Measurements from ENCODE around the gene EXOC6B. TPM values are rescaled to one million over a fixed set of nuclear protein-coding genes. Genes with fewer than 3 reads are reported as not detected.

The EXOC6B gene
- total RNA-seq, 2 experiments from 2014 or later, result 8.5 to 8.6 TPM

GRCh38 chr2:72827487-72827886 is 1.7 kb upstream of the EXOC6B start:
- H3K4me3 Mint-ChIP-seq, result no peak overlapping the region
- H3K27me3 Mint-ChIP-seq, result peaks cover 3% of the 10 kb centered on the region
- CTCF ChIA-PET, result interaction anchor here (1.3 kb wide), 1 partner anchor 35 kb away, joined by 4 read pairs; no protein-coding TSS in a partner anchor
- intact Hi-C loops (cut with micrococcal nuclease), result no loop called here
- H3K27ac Mint-ChIP-seq, result no peak overlapping the region
- no peaks in the 10 kb centered on the region for H3K9me3 Mint-ChIP-seq
- no peaks in the 10 kb centered on the region for H3K36me3 Mint-ChIP-seq
- POLR2A ChIA-PET, result no interaction called here
- DNase-seq, result no peak
- peaks cover 27% of the 10 kb centered on the region for H3K4me1 Mint-ChIP-seq (ENCODE audit: low read depth)

GRCh38 chr2:72826156-72826477 is 284 bp upstream of the EXOC6B start:
- Mint-ChIP-seq H3K27me3 (peaks cover 3% of the 10 kb centered on the region), H3K4me3 (peak overlapping the region; percentile 83), H3K4me1 (ENCODE audit: low read depth) (peaks cover 35% of the 10 kb centered on the region), H3K9me3 (no peaks in the 10 kb centered on the region), H3K36me3 (no peaks in the 10 kb centered on the region), H3K27ac (no peak overlapping the region)
- intact Hi-C loops (cut with micrococcal nuclease), result no loop called here
- ChIA-PET CTCF (interaction anchor here (1.3 kb wide), 1 partner anchor 36 kb away, joined by 4 read pairs; no protein-coding TSS in a partner anchor), POLR2A (no interaction called here)
- DNase-seq, result no peak

GRCh38 chr2:72824224-72824842 is 1.5 kb downstream of the EXOC6B start:
- H3K4me1 Mint-ChIP-seq (ENCODE audit: low read depth), result peaks cover 38% of the 10 kb centered on the region
- no peaks in the 10 kb centered on the region for H3K9me3 Mint-ChIP-seq
- intact Hi-C loops (cut with micrococcal nuclease), result loop anchor here (1.0 to 2.0 kb wide), 3 partner anchors 40 to 54 kb away; no protein-coding TSS in a partner anchor
- no peak overlapping the region for H3K27ac Mint-ChIP-seq
- peaks cover 3% of the 10 kb centered on the region for H3K36me3 Mint-ChIP-seq
- POLR2A ChIA-PET, result no interaction called here
- CTCF ChIA-PET, result interaction anchor here (1.7 kb wide), 1 partner anchor 35 kb away, joined by 8 read pairs; no protein-coding TSS in a partner anchor
- DNase-seq, result peak; percentile 41
- H3K4me3 Mint-ChIP-seq, result peak overlapping the region; percentile 83
- H3K27me3 Mint-ChIP-seq, result no peaks in the 10 kb centered on the region

- no peak for DNase-seq
- no peak overlapping the region for H3K4me3 Mint-ChIP-seq
- no peak overlapping the region for H3K27ac Mint-ChIP-seq
- H3K27me3 Mint-ChIP-seq, result no peaks in the 10 kb centered on the region
- CTCF ChIA-PET, result interaction anchor here (1.0 to 2.1 kb wide), 3 partner anchors 37 to 41 kb away, joined by 3 to 14 read pairs (median 8); no protein-coding TSS in a partner anchor
- POLR2A ChIA-PET, result no interaction called here
- intact Hi-C loops (cut with micrococcal nuclease), result no loop called here
- H3K4me1 Mint-ChIP-seq (ENCODE audit: low read depth), result peaks cover 38% of the 10 kb centered on the region
- H3K9me3 Mint-ChIP-seq, result no peaks in the 10 kb centered on the region
- H3K36me3 Mint-ChIP-seq, result peaks cover 3% of the 10 kb centered on the region
Measured at GRCh38 chr2:72822794-72823193, 3.0 kb downstream of the EXOC6B start.

- ChIA-PET CTCF (interaction anchor here (0.7 to 2.1 kb wide), 4 partner anchors 32 to 42 kb away, joined by 3 to 14 read pairs (median 6); no protein-coding TSS in a partner anchor), POLR2A (no interaction called here)
- no peak for DNase-seq
- Mint-ChIP-seq H3K27me3 (no peaks in the 10 kb centered on the region), H3K4me1 (ENCODE audit: low read depth) (peaks cover 38% of the 10 kb centered on the region), H3K9me3 (no peaks in the 10 kb centered on the region), H3K36me3 (peaks cover 3% of the 10 kb centered on the region), H3K27ac (no peak overlapping the region), H3K4me3 (no peak overlapping the region)
- intact Hi-C loops (cut with micrococcal nuclease), result no loop called here
Measured at GRCh38 chr2:72821983-72822382, 3.9 kb downstream of the EXOC6B start.

GRCh38 chr2:72821118-72821517 is 4.7 kb downstream of the EXOC6B start:
- intact Hi-C loops (cut with micrococcal nuclease), result no loop called here
- POLR2A ChIA-PET, result no interaction called here

GRCh38 chr2:72819501-72819900 is 6.3 kb downstream of the EXOC6B start:
- Mint-ChIP-seq H3K27ac (no peak overlapping the region), H3K9me3 (no peaks in the 10 kb centered on the region), H3K27me3 (no peaks in the 10 kb centered on the region), H3K4me3 (no peak overlapping the region), H3K36me3 (peaks cover 3% of the 10 kb centered on the region), H3K4me1 (ENCODE audit: low read depth) (peaks cover 25% of the 10 kb centered on the region)
- POLR2A ChIA-PET, result no interaction called here
- DNase-seq, result no peak
- intact Hi-C loops (cut with micrococcal nuclease), result no loop called here
- CTCF ChIA-PET, result no interaction called here

More at GRCh38 chr2:72821118-72821517, 4.7 kb downstream of the EXOC6B start:
- Mint-ChIP-seq H3K27ac (no peak overlapping the region), H3K4me1 (ENCODE audit: low read depth) (peaks cover 35% of the 10 kb centered on the region), H3K4me3 (no peak overlapping the region), H3K36me3 (peaks cover 3% of the 10 kb centered on the region), H3K27me3 (no peaks in the 10 kb centered on the region), H3K9me3 (no peaks in the 10 kb centered on the region)
- no peak for DNase-seq
- CTCF ChIA-PET, result no interaction called here

GRCh38 chr2:72815655-72816278 is 10.1 kb downstream of the EXOC6B start:
- Mint-ChIP-seq H3K36me3 (no peaks in the 10 kb centered on the region), H3K27ac (no peak overlapping the region), H3K4me1 (ENCODE audit: low read depth) (peaks cover 8% of the 10 kb centered on the region), H3K4me3 (no peak overlapping the region), H3K27me3 (no peaks in the 10 kb centered on the region), H3K9me3 (no peaks in the 10 kb centered on the region)
- POLR2A ChIA-PET, result no interaction called here
- CTCF ChIA-PET, result interaction anchor here (0.9 to 1.7 kb wide), 2 partner anchors 47 to 72 kb away, joined by 3 to 5 read pairs; partner anchors contain the start of gene SPR
- DNase-seq, result no peak
- intact Hi-C loops (cut with micrococcal nuclease), result no loop called here

- Mint-ChIP-seq H3K27ac (no peak overlapping the region), H3K36me3 (peaks cover 13% of the 10 kb centered on the region), H3K4me1 (ENCODE audit: low read depth) (peaks cover 8% of the 10 kb centered on the region), H3K4me3 (no peak overlapping the region), H3K9me3 (peaks cover 10% of the 10 kb centered on the region), H3K27me3 (no peaks in the 10 kb centered on the region)
- CTCF ChIA-PET, result no interaction called here
- intact Hi-C loops (cut with micrococcal nuclease), result no loop called here
- DNase-seq, result no peak
- POLR2A ChIA-PET, result no interaction called here
Measured at GRCh38 chr2:72813841-72814240, 12.0 kb downstream of the EXOC6B start.

GRCh38 chr2:72810165-72810564 is 15.7 kb downstream of the EXOC6B start:
- POLR2A ChIA-PET, result no interaction called here
- H3K9me3 Mint-ChIP-seq, result peaks cover 19% of the 10 kb centered on the region
- intact Hi-C loops (cut with micrococcal nuclease), result no loop called here
- H3K4me1 Mint-ChIP-seq (ENCODE audit: low read depth), result peaks cover 6% of the 10 kb centered on the region
- H3K27ac Mint-ChIP-seq, result no peak overlapping the region
- no peaks in the 10 kb centered on the region for H3K27me3 Mint-ChIP-seq
- DNase-seq, result no peak
- no peak overlapping the region for H3K4me3 Mint-ChIP-seq
- peaks cover 22% of the 10 kb centered on the region for H3K36me3 Mint-ChIP-seq
- CTCF ChIA-PET, result no interaction called here

GRCh38 chr2:72809095-72809494 is 16.7 kb downstream of the EXOC6B start:
- H3K27me3 Mint-ChIP-seq, result no peaks in the 10 kb centered on the region
- CTCF ChIA-PET, result no interaction called here
- no peak overlapping the region for H3K27ac Mint-ChIP-seq
- no peak for DNase-seq
- H3K4me3 Mint-ChIP-seq, result no peak overlapping the region
- H3K4me1 Mint-ChIP-seq (ENCODE audit: low read depth), result peaks cover 6% of the 10 kb centered on the region
- peaks cover 19% of the 10 kb centered on the region for H3K9me3 Mint-ChIP-seq
- intact Hi-C loops (cut with micrococcal nuclease), result no loop called here
- POLR2A ChIA-PET, result no interaction called here
- peaks cover 22% of the 10 kb centered on the region for H3K36me3 Mint-ChIP-seq

- CTCF ChIA-PET, result no interaction called here
Measured at GRCh38 chr2:72806280-72806945, 19.4 kb downstream of the EXOC6B start.

More at GRCh38 chr2:72806280-72806945, 19.4 kb downstream of the EXOC6B start:
- H3K9me3 Mint-ChIP-seq, result peaks cover 19% of the 10 kb centered on the region
- POLR2A ChIA-PET, result no interaction called here
- H3K4me1 Mint-ChIP-seq (ENCODE audit: low read depth), result no peaks in the 10 kb centered on the region
- DNase-seq, result no peak
- no peak overlapping the region for H3K4me3 Mint-ChIP-seq
- H3K36me3 Mint-ChIP-seq, result peaks cover 22% of the 10 kb centered on the region
- H3K27me3 Mint-ChIP-seq, result no peaks in the 10 kb centered on the region
- no peak overlapping the region for H3K27ac Mint-ChIP-seq
- intact Hi-C loops (cut with micrococcal nuclease), result no loop called here

All from activated CD4-positive, alpha-beta memory T cell treated with anti-CD3 and anti-CD28 coated beads for 36 hours (primary cell).